Measurements from ENCODE around the gene ZNF35.

The ZNF35 gene

DNA sequence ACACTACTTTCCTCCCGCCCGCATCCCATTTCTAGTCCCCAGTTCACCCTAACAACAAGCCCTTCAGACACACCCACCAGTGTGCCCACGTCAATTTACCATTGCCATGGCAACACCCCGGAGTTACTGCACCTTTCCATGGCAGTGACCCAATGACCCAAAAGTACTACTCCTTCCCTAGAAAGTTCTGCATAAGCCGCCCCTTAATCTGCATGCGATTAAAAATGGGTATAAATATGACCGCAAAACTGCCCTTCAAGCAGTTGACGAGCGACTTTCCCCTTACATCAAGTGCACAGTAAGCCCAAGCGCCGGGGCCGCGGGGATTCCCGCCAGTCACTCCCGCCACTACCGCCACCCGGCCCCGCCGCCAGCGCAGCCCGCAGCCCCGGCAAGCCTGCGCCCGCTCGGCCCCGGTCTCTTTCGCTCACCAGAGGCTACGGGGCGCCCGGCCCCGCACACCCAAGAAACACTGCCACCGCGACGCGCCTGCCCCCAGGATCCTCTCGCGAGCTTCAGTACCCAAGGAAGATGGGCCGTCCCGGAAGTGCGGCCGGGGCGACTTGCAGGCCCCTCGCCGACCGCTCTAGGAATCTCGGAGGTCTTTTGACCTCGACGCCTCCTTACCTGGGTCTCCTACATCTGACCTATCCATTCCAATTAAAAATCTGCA is 36.7 kb downstream of the ZNF35 start:
- DNase-seq, result peak; percentile 63 to 73

DNA sequence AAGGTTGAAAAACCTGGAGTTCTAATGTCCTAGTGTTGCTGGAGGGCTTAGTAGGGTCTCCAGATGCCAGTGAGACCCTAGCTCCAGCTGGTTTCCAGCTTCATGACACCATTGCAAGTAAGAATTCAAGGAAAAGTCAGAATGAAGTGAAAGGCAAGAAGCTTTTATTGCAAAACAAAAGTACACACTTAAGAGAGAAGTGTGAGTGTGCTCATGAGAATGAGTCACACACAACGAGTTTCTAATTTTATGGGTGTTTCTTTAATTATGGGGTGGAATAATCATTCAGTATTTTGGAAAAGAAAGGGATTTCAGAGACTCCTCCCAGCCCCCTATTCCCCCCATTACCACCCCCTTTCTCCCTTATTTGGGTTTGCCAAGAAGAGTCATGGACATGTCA is 39.4 kb downstream of the ZNF35 start:
- DNase-seq, result no peak

Data from activated T-cell treated with anti-CD3 and anti-CD28 coated beads, Interleukin-2, amount 50 U/mL, for 48 hours (primary cell).